ENCODE data around the gene MCOLN1. TPM values are rescaled to one million over a fixed set of nuclear protein-coding genes. Genes with fewer than 3 reads are reported as not detected.

MCOLN1 gene
- total RNA-seq, 1 experiment from 2014 or later, result 15.7 TPM

DNA sequence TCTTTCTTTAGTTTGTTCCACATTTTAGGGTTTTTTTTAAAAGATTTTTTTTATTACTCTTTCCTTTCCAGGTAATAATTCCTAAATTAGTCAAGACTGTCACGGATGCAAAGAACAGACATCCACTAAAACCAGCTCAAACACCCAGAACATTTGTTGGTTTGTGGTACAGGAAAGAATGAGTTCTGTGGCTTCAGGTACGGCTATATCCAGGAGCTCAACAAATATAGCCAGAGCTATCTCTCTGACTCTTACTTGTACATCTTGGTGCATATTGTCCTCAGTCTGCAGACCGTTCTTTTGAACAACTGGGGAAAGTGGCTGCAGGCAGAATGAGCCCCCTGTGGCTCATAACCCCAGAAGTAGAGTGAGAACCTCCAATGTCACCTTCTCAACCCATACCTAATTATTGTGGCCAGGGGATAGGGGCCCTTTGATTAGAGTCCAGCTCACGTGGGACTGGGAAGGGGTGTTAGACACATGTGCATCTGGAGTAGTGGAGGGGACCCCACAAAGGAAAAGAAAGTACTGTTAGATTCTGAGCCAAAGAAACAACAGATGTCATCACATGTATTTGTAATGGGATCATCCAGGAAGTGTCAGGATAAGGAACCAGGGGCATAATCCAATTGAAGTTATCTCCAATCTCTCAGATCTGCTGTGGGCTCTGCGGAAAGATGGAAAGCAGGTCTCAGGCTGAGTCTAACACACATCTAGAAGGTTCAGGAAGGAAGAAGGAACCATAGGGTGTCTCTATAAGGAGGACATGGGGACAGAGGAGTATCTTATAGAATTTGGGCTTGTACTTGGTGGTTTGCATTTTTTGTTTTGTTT, 8.4 kb upstream of the MCOLN1 start:
- no peak for DNase-seq
- H2AK5ac ChIP-seq (ENCODE audit: insufficient read length, low read length), result no peak overlapping the region
- no peaks in the 10 kb centered on the region for H3K27me3 ChIP-seq (ENCODE audit: insufficient read depth, low read length)
- H4K8ac ChIP-seq (replicated peaks; ENCODE audit: insufficient read length, low read depth, low read length), result no peak overlapping the region
- H3K23me2 ChIP-seq (ENCODE audit: insufficient read length, low read depth, low read length, poor library complexity, severe bottlenecking), result peaks cover 8% of the 10 kb centered on the region
- no peak overlapping the region for H3K56ac ChIP-seq (ENCODE audit: insufficient read length, low read depth, low read length)
- Mint-ChIP-seq H3K9me3 (no peaks in the 10 kb centered on the region; a peak in 1 of 5 replicates), H3K27me3 (ENCODE audit: low read depth) (peaks cover 14% of the 10 kb centered on the region), H3K27ac (no peak overlapping the region), H3K4me3 (peak overlapping the region in 1 of 2 experiments; percentile 25; a peak in 2 of 5 replicates), H3K4me1 (peaks cover 11 to 24% of the 10 kb centered on the region in 2 experiments), H3K36me3 (ENCODE audit: insufficient read depth in 1 of 3, low read depth in 3 of 3) (peaks cover 0 to 9% (median 6%) of the 10 kb centered on the region in 3 experiments; a peak in 4 of 7 replicates)
- H3K18ac ChIP-seq (ENCODE audit: insufficient read length, low read depth, low read length), result no peak overlapping the region
- no peak overlapping the region for H4K91ac ChIP-seq (ENCODE audit: insufficient read length, low read depth, low read length)
- no peak overlapping the region for H2BK15ac ChIP-seq (ENCODE audit: low read depth, low read length)
- no peak overlapping the region for H3K14ac ChIP-seq (ENCODE audit: insufficient read depth, low read length)
- no peak overlapping the region for H2BK5ac ChIP-seq (ENCODE audit: insufficient read length, low read length)
- no peak overlapping the region for H2BK12ac ChIP-seq (ENCODE audit: insufficient read length, low read depth, low read length)
- no peak overlapping the region for H3K4me2 ChIP-seq (ENCODE audit: insufficient read depth, insufficient read length, low read length)
- no peak overlapping the region for H3K23ac ChIP-seq (ENCODE audit: insufficient read length, low read depth, low read length)
- no peak overlapping the region for H3T11ph ChIP-seq (ENCODE audit: low read length)
- H2BK120ac ChIP-seq (ENCODE audit: low read depth, low read length, poor library complexity, severe bottlenecking), result no peak overlapping the region
- H2BK20ac ChIP-seq (ENCODE audit: low read depth, low read length, poor library complexity, severe bottlenecking), result no peak overlapping the region
- no peak overlapping the region for H3K27ac ChIP-seq (ENCODE audit: insufficient read length, low read depth, low read length)
- H3K4me1 ChIP-seq (ENCODE audit: insufficient read depth, low read length), result 0 out of 2 replicates have a peak, but pooled peaks cover 4% of the 10 kb centered on the region
- no peaks in the 10 kb centered on the region for H3K9me3 ChIP-seq (ENCODE audit: control insufficient read depth, low read depth, low read length)
- no peak for TF ChIP-seq CTCF (conservative IDR thresholded peaks at IDR 0.05)
- H4K5ac ChIP-seq (ENCODE audit: insufficient read length, low read depth, low read length), result no peak overlapping the region
- H4K20me1 ChIP-seq (ENCODE audit: control insufficient read depth, insufficient read depth, insufficient read length), result no peaks in the 10 kb centered on the region
- 0 out of 2 replicates have a peak, but pooled peaks cover 2% of the 10 kb centered on the region for H3K79me2 ChIP-seq (ENCODE audit: insufficient read depth, low read length)
- no peaks in the 10 kb centered on the region for H3K79me1 ChIP-seq (ENCODE audit: insufficient read depth, low read depth, low read length, poor library complexity, severe bottlenecking)
- H3K4ac ChIP-seq (ENCODE audit: low read depth, low read length), result no peak overlapping the region
- no peak overlapping the region for H3K9ac ChIP-seq (ENCODE audit: extremely low read depth, insufficient read length, low read length)
- no peak overlapping the region for H2AFZ ChIP-seq (ENCODE audit: low read length)
- no CpG with 5 or more reads among the region's 5 CpGs for WGBS (ENCODE audit: extremely low coverage, insufficient read length, low lambda C conversion rate)

Measured in H9 (cell line).